C4-2B (cell line): ENCODE data around the gene MINPP1.

Experiments
- ZFX ChIP-seq: fragments of 450-650 bp; IDR thresholded peaks from 2 replicates; pipeline ENCODE4 v1.6.1; 2017
- TF ChIP-seq, protein P1 (sequence below): fragments of 450-650 bp; conservative IDR thresholded peaks from 2 replicates; pipeline ENCODE4 v1.5.1; 2017; ENCODE audit warnings: mild to moderate bottlenecking

DNA sequence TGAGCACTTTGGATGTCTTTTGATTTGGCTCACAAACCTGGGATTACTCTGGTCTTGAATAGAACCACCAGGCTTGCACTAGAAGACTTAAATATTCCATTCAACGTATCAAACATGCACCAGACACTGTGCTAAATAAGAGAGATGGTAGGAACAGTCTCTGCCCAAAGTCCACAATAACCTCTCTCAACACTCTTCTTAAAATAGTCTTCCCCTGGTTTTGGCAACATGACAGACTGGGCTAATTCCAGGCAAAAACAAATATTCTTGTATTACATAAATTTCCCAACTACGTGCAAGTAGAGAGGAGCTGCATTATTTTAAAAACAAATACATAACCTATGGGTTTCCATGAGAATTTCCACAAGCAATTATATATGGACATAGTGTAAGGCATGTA is 90.2 kb downstream of the MINPP1 start:
- TF ChIP-seq, protein P1, sequence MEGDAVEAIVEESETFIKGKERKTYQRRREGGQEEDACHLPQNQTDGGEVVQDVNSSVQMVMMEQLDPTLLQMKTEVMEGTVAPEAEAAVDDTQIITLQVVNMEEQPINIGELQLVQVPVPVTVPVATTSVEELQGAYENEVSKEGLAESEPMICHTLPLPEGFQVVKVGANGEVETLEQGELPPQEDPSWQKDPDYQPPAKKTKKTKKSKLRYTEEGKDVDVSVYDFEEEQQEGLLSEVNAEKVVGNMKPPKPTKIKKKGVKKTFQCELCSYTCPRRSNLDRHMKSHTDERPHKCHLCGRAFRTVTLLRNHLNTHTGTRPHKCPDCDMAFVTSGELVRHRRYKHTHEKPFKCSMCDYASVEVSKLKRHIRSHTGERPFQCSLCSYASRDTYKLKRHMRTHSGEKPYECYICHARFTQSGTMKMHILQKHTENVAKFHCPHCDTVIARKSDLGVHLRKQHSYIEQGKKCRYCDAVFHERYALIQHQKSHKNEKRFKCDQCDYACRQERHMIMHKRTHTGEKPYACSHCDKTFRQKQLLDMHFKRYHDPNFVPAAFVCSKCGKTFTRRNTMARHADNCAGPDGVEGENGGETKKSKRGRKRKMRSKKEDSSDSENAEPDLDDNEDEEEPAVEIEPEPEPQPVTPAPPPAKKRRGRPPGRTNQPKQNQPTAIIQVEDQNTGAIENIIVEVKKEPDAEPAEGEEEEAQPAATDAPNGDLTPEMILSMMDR: no peak
- TF ChIP-seq ZFX: no peak
